Activated CD8-positive, alpha-beta memory T cell treated with anti-CD3 and anti-CD28 coated beads, Interleukin-2, amount 50 U/mL, for 1 hour (primary cell): ENCODE measurements around the gene TMEM51.
A peak's percentile ranks its signal among the peaks of the same experiment; 100 is the strongest.

Source experiments
- DNase-seq: peaks from one replicate; pipeline ENCODE4 v3.0.0-alpha.2; 2020; ENCODE audit errors: extremely low read depth

Gene TMEM51

DNA sequence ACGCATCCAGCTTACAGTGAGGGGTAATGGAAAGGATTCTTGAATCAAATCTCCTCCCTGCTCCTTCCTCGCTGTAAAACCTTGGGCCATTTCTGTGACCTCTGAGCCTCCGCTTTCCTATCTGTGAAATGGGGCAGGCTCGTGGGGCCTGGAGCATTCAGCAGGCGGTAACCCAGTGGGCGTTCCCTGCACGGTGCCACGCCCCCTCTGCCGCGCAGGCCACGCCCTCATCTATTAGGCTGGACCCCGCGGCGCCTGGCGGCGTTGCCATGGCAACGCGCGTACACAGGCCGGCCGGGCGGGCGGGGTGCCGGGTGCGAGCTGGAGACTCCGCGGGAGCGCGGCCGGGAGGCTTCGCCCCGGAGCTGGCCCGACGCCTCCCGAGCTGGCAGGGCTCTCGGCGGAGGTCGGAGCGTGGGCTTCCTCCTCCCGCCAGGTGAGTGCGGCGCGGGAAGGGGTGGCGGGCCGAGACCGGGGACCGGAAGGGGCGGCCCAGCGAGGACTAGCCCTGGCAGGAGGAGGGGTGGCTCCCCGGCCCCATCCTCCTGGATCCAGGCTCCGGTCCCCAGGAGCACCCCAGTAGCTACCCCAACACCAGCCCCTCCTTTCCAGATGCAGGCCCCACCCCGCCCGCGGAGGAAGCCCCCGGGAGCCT lies 93.5 kb downstream of the TMEM51 start, which contains the start of gene FHAD1:
FHAD1 (plus strand) TSS at position 264 of the 655 bp plus-strand sequence. CDS start 4,562 bp downstream, outside the sequence.
- no peak for DNase-seq

DNA sequence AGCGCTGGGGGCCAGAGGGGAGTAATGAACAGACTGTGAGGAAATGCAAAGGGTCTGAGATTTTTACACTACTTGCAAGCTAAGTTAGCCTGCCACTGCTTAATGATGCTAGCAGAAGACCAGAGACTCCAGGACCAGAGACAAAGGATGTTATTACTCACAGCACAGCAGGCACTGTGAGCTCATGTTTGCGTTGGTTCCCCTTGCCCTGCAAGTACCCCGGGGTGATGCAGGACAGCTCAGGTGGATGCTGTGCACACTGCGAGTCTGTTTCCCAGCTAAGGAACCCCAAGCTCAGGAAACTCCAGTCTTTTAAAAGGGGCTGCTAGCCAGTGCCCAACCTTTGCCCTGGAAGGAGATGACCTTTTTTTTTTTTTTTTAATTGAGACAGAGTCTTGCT lies 94.7 kb downstream of the TMEM51 start:
- no peak for DNase-seq

DNA sequence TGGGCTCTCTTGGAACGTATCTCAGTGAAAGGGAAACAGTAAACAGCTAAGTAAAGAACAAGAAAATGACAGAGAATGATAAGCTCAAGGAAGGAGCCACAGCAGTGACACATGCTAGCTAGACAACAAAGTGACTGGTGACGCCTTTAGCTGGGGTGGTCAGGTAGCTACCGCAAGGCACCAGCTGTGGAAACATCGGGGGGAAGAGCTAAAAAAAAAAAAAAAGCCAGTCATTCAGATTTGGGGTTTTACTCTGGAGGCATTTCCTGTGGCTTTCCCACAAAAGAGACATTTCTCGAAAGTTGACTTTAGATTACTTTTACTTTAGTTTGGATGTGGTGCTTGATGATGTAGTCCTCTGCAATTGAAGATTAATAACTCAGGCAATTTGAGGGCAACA lies 95.5 kb downstream of the TMEM51 start:
- peak; percentile 30 for DNase-seq

DNA sequence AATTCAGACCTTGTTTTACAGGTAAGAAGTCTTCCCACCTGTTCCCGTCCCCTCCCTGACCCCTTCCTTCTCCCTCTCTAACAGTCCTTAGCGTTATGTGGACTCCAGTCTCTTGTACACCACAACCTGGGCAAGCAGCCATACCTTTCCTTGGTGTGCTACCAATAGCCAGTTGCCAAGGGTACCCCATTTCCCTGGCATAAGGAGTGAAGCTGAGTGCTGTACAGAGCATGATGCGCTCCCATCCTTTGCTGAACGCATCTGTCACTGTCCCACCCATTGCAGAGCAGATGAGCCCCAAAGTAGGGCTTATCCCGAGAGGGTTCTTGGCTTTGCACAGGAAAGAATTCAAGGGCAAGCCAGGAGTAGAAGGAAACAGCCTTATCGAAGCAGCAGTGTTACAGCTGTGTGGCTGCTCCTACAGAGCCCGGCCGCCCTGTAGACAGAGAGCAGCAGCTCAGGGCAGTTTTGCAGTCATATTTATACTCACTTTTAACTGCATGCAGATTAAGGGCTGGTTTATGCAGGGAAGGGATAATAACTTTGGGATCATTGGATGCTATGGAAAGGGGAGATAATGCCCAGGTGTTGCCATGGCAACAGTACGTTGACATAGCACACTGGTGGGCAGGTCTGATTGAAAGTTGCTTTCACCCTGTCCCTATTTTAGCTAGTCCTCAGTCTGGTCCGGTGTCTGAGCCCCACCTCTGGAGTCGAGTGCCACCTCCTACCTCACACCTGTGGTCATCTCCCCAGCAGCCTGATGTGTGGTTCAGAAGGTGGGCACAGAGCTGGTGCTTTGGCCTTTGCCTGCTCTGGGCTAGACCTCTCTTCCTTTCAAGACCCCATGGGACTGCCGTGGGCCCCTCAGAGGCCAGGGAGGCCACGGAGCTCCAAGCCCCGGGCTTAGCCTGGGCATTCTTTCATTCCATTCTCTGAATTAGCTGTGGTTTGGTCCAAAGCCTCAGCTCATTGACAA lies 98.6 kb downstream of the TMEM51 start:
- no peak for DNase-seq

DNA sequence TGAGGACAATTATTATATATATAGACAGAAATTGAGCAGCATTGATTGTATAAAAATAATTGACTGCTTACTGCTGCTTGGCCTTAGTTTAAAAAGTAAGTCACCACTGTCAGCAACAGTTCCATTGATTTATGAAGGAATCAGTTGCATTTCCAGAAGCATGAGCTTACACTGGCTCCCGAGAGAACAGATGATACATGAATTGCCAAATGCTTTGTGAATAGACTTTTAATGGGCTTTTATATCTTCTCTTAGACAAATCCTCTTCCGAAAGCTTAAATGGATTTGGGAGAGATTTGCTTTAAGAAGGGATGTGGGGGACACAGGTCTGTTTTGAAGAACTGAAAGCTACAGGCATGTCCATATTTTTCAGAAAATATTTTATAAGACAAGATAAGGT lies 101.0 kb downstream of the TMEM51 start:
- no peak for DNase-seq

DNA sequence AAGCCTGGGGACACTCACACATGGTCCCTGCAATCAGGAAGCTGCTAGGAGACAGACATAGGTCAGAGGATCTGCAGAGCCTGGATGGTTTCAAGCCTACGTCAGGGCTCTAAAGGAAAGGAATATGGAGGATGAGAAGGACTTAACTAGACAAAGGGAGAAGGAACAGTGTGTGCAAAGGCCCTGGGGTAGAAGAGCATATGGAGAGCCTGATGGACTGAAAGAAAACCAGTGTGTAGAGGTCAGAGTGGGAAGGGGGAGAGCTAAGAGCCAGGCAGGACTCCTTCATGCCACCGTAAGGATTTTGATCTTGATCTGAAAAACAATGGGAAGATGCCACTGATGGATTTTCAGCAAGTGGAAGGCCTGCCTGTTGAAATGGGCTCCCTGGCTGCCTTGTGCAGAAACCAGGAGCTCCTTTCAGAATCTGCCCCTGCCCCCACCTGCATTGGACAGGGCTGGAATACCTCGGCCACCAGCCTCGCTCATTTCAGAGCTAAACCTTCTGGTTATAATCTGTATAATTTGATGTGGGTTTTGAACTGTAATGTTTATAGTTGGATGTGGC lies 102.1 kb downstream of the TMEM51 start:
- no peak for DNase-seq

DNA sequence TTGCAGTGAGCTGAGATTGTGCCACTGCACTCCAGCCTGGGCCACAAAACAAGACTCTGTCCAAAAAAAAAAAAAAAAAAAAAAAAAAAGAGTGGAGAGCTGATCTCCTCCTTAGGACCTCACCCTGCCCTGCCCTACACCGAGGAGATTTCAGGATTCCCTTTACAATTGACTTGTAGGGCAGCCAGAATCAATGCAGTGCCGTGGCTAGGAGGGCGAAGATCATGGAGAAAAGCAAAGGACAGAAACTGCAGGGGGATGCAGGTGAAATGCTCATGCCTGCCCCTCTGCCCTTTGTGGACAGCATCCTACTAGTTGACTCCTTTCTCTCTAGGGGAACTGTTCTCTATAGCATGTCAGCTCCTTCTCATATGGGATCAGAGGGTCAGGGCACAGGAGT lies 103.0 kb downstream of the TMEM51 start:
- DNase-seq, result no peak

DNA sequence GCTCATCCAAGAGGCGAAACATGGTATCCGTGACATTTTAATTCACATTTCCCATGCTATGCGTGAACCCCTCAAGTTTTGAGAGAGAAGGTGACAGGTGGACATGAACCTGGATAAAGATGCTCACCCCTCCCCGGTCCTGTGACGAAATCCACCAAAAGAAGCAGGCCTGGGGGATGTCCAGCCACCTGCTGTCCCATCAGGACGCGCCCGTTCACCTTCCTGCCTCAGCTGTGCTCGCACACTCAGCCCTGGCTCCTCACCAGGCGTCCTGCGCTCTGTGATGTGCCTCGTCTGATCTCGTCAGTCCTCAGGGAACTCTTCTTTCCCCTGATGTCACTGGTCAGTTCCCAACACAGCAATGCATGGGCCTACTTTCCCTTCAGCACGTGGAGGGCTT lies 103.8 kb downstream of the TMEM51 start:
- DNase-seq, result no peak

DNA sequence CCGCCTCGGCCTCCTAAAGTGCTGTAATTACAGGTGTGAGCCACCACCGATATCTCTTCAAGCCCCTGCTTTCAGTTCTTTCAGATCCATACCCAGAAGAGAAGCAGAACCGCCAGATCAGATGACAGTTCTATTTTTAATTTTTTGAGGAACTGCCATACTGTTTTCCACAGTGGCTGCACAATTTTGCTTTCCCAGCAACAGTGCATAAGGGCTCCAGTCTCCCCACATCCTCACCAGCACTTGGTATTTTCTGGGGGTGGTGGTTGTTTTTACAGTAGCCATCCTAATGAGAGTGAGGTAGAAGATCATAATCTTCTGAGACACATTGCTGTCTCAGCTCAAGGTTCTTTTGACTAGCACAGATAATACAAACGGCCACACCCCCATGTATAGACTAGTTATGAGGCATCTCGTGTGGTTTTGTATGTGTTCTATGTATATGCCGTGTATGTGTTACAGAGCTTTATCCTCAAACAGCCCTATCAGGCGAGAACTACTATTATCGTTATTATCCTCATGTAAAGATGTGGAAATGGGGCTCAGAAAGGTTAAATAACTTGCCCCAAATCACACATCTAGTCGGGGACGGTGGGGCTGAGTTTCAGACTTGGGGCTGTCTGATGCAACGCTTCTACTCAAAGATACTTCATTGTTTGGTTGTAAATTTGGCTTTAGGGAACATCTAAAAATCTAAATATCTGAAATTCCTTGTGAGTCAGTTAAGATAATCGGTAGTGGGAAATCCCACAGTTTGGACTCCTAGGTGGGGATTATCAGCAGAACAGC lies 105.5 kb downstream of the TMEM51 start:
- no peak for DNase-seq

DNA sequence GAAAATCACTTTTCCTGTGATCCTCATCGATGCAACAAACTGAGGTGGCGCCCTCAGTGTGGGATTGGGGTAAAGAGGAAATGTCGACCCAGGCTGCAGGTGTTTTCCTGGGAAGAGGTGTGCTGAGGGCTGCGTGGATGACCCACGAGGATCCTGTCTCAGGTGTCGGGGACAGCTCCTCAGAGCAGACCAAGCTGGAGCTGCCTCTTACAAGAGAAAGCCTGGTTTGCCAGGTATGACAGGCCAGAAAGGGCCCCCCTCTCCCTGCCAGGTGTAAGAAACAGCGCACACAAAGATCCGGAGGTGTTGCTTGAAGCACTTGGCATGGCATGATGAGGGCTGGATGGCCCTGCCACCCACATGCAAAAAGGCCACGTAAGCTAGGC lies 106.1 kb downstream of the TMEM51 start:
- no peak for DNase-seq

DNA sequence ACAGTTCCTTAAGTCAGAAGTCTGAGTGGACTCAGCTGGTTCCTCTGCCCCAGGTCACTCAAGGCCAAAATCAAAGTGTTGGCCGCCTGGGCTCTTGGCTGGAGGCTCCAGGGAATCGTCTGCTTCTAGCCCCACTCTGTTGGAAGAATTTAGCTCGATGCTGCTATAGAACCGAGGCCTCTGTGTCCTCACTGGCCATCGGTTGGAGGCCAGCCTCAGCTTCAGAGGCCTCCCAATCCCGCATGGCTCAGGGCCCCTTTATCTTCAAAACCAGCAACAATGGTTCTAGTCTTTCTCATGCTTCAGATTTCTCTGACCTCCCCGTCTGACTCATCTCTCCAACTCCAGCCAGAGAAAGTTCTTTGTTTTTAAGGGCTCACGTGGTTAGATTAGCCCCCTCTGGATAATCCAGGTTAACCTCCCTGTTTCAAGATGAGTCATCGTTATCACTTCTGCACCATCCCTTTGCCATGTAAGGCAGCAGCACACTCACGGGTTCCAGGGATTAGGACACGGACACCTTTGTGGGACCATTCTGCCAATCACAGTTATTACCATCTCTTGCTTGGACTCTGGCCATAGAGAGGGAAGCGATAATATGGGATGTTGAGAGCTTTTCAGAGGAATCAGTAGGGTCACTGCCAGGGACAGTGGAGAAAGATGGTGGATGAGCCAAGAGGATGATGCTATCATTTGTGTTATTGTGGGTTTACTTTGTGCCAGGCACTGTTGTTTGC lies 107.0 kb downstream of the TMEM51 start:
- DNase-seq, result no peak

DNA sequence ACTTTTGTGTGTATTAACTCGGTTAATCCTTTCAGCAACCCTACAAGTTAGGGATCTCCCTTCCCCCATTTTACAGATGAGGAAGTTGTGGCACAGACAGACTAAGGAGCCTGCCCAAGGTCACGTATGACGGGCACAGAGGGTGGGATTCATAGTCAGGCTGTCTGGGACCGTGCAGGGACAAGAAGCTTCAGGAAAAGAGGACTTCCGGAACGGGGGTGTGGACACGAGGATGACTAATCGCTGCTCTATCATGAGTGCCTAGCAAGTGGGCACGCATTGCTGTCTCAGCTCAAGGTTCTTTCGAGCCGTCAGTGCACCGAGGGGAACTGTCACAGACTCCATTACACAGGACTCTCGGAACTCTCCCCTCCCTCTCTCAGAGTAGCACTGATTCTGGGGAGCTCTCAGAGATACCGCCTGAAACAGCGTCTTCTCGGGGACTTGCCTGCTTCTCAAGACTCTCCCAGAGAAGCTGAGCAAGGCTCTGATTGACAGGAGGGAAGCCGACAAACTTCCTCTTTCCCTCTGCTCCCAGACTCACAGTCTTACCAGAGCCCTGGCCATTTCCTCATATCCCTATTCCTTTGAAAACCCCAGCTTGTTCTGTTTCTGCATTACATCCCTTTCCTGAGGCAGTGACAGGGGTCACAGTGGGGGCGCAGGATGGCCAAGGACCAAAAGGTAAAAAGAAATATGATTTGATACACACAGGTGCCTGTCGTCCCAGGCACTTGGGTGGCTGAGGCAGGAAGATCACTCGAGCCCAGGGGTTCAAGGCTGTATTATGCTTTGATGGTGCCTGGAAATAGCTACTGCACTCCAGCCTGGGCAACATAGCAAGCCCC lies 107.8 kb downstream of the TMEM51 start:
- DNase-seq, result no peak

DNA sequence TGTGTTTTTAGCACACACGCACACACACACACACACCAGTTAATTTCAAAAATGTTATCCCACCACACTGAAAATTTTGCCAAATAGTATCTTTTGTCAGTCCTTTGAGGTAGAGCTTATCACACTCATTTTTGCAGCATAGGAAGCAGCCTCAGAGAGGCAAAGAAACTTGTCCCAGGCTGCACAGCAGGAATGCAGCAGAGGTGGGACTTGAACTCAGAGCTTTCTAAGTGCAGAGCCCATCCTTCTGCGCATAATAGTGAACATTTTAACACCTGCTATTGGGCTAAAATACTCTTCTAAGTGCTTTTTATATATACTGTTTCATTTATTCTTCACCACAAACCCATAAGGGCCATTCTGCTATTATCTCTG lies 108.4 kb downstream of the TMEM51 start:
- no peak for DNase-seq

DNA sequence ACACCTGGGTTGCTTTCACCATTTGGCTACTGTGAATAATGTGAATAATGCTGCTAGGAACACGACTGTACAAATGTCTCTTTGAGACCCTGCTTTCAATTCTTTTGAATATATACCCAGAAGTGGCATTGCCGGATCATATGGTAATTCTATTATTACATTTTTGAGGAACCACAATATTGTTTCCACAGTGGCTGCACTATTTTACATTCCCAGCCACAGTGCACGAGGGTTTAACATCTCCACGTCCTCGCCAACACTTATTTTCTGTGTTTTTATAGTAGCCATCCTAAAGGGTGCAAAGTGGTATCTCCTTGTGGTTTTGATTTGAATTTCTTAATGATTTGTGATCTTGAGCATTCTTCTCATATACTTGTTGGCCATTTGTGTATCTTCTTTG lies 109.2 kb downstream of the TMEM51 start:
- DNase-seq, result no peak

DNA sequence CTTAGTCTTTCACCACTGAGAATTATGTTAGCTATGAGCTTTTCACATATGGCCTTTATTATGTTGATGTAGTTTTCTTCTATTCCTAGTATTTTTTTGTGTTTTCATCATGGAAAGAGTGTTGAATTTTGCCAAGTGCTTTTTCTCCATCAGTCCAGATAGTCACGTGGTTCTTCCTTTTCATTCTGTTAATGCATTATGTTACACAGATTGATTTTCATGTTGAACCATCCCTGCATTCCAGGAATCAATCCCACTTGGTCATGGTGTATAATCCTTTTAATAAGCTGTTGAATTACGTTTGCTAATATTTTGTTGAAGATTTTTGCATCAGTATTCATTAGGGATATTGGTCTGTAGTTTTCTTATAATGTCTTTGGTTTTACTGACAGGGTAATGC lies 111.2 kb downstream of the TMEM51 start:
- DNase-seq, result no peak
